Right lobe of liver (tissue), 6 donors: ENCODE results near the gene COL25A1. TPM values are rescaled to one million over a fixed set of nuclear protein-coding genes. Genes with fewer than 3 reads are reported as not detected.

ENCODE experiments used
- ATAC-seq, 4 donors: fragments of 200-7000 bp; cut with Tn5 transposase; one replicate each; pipeline ENCODE4 v1.9.1; 2020; ENCODE audit warnings: mild to moderate bottlenecking in 4 of 4, moderate library complexity in 4 of 4
- DNase-seq, 3 donors: peaks; one replicate each; pipeline ENCODE4 v3.0.0-alpha.2; 2020
- H3K27ac ChIP-seq, 3 donors: fragments of 200-600 bp; one replicate each; pipeline ENCODE4 v1.8.0; 2022
- H3K27me3 ChIP-seq, 2 donors: fragments of 200-600 bp; one replicate each; pipeline ENCODE4 v1.8.0; 2022
- H3K36me3 ChIP-seq, 4 donors: fragments of 200-600 bp; sonication (generic) in 1 of 4; one replicate each; pipeline versions ENCODE4 v1.5.1 to v1.8.0; 2017 to 2022; ENCODE audit warnings: control low read depth in 1 of 4
- H3K4me1 ChIP-seq, 4 donors: fragments of 200-600 bp; sonication (generic) in 1 of 4; one replicate each; pipeline versions ENCODE4 v1.5.1 to v1.8.0; 2017 to 2022; ENCODE audit warnings: control low read depth in 1 of 4
- H3K4me3 ChIP-seq, 3 donors: fragments of 200-600 bp; one replicate each; pipeline ENCODE4 v1.8.0; 2022
- H3K9me3 ChIP-seq, 4 donors: fragments of 200-600 bp; sonication (generic) in 1 of 4; one replicate each; pipeline versions ENCODE4 v1.5.1 to v1.8.0; 2017 to 2022; ENCODE audit warnings: control low read depth in 1 of 4
- POLR2A ChIP-seq: fragments of 450-650 bp; IDR thresholded peaks from one replicate; pipeline ENCODE4 v1.6.1; 2017; ENCODE audit warnings: antibody characterized with exemption, mild to moderate bottlenecking
- WGBS: methylation state at CpG from one replicate; pipeline ENCODE4 v1.1.6; 2018; ENCODE audit warnings: low coverage, low lambda C conversion rate; ENCODE audit not compliant: insufficient coverage; ENCODE audit errors: missing lambda C conversion rate; 5-methylcytosine and 5-hydroxymethylcytosine counted together
- intact Hi-C, 2 donors: fragments of 100-400 bp; cut with DNase I; formaldehyde crosslinking; loops; one replicate each; pipeline versions ENCODE4 v1.11.2 to v1.14.1; 2022
- total RNA-seq, 6 experiments: library from RNA; depleted of rRNA in 2 of 6; stranded (reverse); fragments of >200 nt in 2 of 6; fragmentation: NEBNext Ultra II Directional in 3 of 6; extraction: Animal tissue kit (Norgen Biotek cat#: 25700) in 3 of 6; gene quantifications; one replicate each; pipeline versions ENCODE4 v1.1.0 to v1.2.4, GENCODE V29; 2016 to 2023
- TF ChIP-seq, protein P1 (sequence below), 4 donors: fragments of 200-600 bp in 3 of 4; fragments of 450-650 bp in 1 of 4; IDR thresholded peaks; one replicate each; pipeline versions ENCODE4 v1.5.1 to v1.8.0; 2016 to 2022; ENCODE audit warnings: antibody characterized with exemption in 4 of 4, mild to moderate bottlenecking in 2 of 4
- donor health status: DM: no; HTN: yes; CAD: no.
- donor health status: DM: no; HTN: no; CAD: no.
- donor health status: DM: no; HTN: no; CAD: no.
- donor health status: DM: no; HTN: yes; CAD: no.
- donor health status: DM: no; HTN: yes; CAD: no.

The COL25A1 gene
- total RNA-seq, 6 experiments from 2014 or later: 0.06 to 4.8 (median 1.3) TPM

DNA sequence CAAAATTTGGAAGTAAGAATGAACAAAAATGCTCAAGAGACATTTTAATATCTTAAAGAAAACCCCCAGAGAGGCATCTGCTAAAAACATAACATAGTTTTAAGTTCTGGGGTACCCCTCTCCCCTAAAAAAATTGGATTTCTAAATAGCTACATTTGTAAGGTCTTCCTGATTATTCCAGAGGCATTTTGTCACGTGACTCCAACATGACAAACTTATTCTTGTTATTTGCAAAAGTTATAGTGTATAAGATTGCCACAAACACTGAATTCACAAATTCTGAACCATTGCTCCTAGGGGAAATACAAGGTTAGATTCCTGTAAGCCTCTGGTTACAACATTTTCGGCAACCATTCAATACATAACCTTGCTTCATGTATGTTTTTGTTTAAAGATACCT is 73.4 kb downstream of the COL25A1 start:
- Histone ChIP-seq H3K27me3 (no peaks in the 10 kb centered on the region), H3K4me1 (no peaks in the 10 kb centered on the region), H3K9me3 (no peaks in the 10 kb centered on the region), H3K36me3 (no peaks in the 10 kb centered on the region), H3K4me3 (no peak overlapping the region), H3K27ac (no peak overlapping the region)
- intact Hi-C loops: no loop called here
- no peak for ATAC-seq
- WGBS: 43% methylated on average over 2 of the region's 2 CpGs
- TF ChIP-seq, protein P1, sequence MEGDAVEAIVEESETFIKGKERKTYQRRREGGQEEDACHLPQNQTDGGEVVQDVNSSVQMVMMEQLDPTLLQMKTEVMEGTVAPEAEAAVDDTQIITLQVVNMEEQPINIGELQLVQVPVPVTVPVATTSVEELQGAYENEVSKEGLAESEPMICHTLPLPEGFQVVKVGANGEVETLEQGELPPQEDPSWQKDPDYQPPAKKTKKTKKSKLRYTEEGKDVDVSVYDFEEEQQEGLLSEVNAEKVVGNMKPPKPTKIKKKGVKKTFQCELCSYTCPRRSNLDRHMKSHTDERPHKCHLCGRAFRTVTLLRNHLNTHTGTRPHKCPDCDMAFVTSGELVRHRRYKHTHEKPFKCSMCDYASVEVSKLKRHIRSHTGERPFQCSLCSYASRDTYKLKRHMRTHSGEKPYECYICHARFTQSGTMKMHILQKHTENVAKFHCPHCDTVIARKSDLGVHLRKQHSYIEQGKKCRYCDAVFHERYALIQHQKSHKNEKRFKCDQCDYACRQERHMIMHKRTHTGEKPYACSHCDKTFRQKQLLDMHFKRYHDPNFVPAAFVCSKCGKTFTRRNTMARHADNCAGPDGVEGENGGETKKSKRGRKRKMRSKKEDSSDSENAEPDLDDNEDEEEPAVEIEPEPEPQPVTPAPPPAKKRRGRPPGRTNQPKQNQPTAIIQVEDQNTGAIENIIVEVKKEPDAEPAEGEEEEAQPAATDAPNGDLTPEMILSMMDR (IDR thresholded peaks at IDR 0.05): no peak
- TF ChIP-seq POLR2A: no peak
- DNase-seq: no peak

DNA sequence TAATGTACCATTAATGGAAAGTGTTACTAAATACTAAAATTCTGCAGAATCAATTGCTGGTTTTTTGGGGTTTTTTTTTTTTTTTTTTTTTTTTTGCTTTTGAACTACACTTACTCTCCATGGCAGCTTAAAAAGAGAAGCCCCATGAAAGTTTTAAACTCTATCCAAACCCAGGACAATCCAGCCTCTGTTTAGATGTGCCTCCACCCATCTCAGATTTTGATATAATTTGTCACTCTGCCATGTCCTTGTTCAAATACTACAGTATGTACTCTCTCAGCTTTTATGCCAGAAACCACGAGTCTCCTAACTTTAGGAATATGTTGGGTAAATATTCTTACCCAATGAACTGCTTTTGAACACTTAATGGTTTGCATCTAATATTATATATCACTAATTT is 84.2 kb downstream of the COL25A1 start:
- ATAC-seq (no peak), DNase-seq (no peak)
- no peak overlapping the region for H3K27ac ChIP-seq
- TF ChIP-seq, protein P1 (IDR thresholded peaks at IDR 0.05): no peak
- no peak for TF ChIP-seq POLR2A
- WGBS: 27% methylated on average over 1 of the region's 1 CpG
- no peaks in the 10 kb centered on the region for H3K4me1 ChIP-seq
- no peak overlapping the region for H3K4me3 ChIP-seq
- no peaks in the 10 kb centered on the region for H3K9me3 ChIP-seq
- no peaks in the 10 kb centered on the region for H3K36me3 ChIP-seq
- H3K27me3 ChIP-seq: no peaks in the 10 kb centered on the region
- intact Hi-C loops: no loop called here

DNA sequence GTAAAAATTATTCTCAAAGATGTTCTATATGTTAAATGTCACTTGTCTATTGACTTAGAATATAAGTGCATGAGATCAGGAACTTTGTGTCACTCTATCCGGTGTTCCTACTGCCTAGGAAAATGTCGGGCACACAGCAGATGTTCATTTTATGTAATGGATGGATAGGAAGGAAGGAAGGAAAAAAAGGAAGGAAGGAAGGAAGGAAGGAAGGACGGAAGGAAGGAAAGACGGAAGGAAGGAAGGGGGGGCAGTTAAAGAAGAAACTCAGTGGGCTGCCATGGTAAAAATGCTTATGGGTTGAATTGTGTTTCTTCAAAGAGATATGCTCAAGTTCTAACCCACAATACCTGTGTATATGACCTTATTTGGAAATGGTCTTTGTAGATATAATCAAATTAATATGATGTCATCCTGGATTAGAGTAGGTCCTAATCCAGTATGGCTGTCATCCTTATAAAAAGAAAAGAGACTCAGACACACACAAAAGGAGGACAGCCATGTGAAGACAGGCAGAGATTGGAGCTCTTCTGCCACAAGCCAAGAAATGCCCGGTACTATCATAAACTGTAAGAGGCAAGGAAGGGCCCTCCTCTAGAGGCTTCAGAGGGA is 86.3 kb downstream of the COL25A1 start:
- WGBS: 57% methylated on average over 4 of the region's 5 CpGs
- no peak for TF ChIP-seq POLR2A
- TF ChIP-seq, protein P1 (IDR thresholded peaks at IDR 0.05): no peak

DNA sequence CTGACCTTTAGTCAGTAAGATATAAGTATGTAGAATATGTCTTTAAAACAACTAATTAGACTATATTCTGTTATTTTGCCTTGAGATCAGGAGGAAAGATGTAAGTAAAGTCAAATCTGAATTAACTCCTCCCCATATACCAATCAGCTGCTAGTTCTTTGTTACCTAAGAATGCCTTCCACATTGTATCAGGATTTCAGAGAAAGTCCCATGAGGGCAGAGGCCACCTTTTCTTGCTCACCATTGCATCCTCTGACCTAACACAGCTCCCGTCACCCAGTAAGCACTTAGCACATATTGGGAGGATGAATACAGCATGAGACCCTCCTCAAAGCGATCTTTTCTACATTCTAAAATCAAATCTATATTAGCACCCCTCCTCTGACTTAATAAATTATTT is 87.0 kb downstream of the COL25A1 start:
- Histone ChIP-seq H3K27ac (no peak overlapping the region), H3K27me3 (no peaks in the 10 kb centered on the region), H3K4me1 (no peaks in the 10 kb centered on the region), H3K36me3 (no peaks in the 10 kb centered on the region), H3K9me3 (no peaks in the 10 kb centered on the region), H3K4me3 (no peak overlapping the region)
- intact Hi-C loops: no loop called here
- ATAC-seq: no peak
- no peak for DNase-seq
- TF ChIP-seq POLR2A: no peak
- TF ChIP-seq, protein P1 (IDR thresholded peaks at IDR 0.05): no peak
- WGBS: 48% methylated on average over 2 of the region's 2 CpGs

More for the DNA sequence above, 86.3 kb downstream of the COL25A1 start:
- intact Hi-C loops: no loop called here
- no peak overlapping the region for H3K4me3 ChIP-seq
- no peaks in the 10 kb centered on the region for H3K4me1 ChIP-seq
- H3K27ac ChIP-seq: no peak overlapping the region
- no peaks in the 10 kb centered on the region for H3K36me3 ChIP-seq
- no peak for ATAC-seq
- no peaks in the 10 kb centered on the region for H3K27me3 ChIP-seq
- H3K9me3 ChIP-seq: no peaks in the 10 kb centered on the region
- DNase-seq: no peak
